DND-41 (cell line): ENCODE results near the gene SIRPG.

Experiments
- EZH2 ChIP-seq: IDR thresholded peaks from 3 replicates; pipeline ENCODE4 v1.6.1; 2012; ENCODE audit warnings: borderline replicate concordance, low read depth, mild to moderate bottlenecking, moderate library complexity, low read length, inconsistent platforms; ENCODE audit not compliant: severe bottlenecking
- TF ChIP-seq, protein P1 (sequence below): IDR thresholded peaks from 2 replicates; pipeline ENCODE4 v1.5.1; 2012; ENCODE audit warnings: borderline replicate concordance, low read length, moderate library complexity, mild to moderate bottlenecking; ENCODE audit not compliant: poor library complexity, severe bottlenecking; ENCODE audit errors: extremely low read depth

DNA sequence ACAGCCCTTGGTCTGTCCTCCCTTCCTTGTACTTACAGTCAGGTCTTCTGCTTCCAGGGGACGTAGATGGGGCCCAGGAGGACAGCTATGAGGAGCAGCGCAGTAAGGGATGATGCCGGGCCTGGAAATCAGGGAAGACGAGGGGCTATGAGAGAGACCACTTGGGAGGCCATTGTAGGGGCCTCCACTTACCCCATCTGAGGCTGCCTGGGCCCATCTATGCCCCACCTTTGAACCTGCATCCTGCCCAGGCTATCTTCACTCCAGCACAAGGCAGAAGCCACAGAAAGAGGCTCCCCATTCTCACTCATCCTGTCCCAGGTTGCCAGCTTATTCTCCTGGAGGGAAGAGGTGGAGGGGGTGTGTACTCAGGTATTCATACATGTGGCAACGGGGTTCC lies 27.4 kb downstream of the SIRPG start:
- TF ChIP-seq, protein P1, sequence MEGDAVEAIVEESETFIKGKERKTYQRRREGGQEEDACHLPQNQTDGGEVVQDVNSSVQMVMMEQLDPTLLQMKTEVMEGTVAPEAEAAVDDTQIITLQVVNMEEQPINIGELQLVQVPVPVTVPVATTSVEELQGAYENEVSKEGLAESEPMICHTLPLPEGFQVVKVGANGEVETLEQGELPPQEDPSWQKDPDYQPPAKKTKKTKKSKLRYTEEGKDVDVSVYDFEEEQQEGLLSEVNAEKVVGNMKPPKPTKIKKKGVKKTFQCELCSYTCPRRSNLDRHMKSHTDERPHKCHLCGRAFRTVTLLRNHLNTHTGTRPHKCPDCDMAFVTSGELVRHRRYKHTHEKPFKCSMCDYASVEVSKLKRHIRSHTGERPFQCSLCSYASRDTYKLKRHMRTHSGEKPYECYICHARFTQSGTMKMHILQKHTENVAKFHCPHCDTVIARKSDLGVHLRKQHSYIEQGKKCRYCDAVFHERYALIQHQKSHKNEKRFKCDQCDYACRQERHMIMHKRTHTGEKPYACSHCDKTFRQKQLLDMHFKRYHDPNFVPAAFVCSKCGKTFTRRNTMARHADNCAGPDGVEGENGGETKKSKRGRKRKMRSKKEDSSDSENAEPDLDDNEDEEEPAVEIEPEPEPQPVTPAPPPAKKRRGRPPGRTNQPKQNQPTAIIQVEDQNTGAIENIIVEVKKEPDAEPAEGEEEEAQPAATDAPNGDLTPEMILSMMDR: no peak
- no peak for TF ChIP-seq EZH2
